Measurements from ENCODE around the gene PPP3CB. TPM values are rescaled to one million over a fixed set of nuclear protein-coding genes. Genes with fewer than 3 reads are reported as not detected.

The PPP3CB gene
- total RNA-seq = 49.9 to 50.7 TPM (median 49.9 TPM) in 3 replicates

DNA sequence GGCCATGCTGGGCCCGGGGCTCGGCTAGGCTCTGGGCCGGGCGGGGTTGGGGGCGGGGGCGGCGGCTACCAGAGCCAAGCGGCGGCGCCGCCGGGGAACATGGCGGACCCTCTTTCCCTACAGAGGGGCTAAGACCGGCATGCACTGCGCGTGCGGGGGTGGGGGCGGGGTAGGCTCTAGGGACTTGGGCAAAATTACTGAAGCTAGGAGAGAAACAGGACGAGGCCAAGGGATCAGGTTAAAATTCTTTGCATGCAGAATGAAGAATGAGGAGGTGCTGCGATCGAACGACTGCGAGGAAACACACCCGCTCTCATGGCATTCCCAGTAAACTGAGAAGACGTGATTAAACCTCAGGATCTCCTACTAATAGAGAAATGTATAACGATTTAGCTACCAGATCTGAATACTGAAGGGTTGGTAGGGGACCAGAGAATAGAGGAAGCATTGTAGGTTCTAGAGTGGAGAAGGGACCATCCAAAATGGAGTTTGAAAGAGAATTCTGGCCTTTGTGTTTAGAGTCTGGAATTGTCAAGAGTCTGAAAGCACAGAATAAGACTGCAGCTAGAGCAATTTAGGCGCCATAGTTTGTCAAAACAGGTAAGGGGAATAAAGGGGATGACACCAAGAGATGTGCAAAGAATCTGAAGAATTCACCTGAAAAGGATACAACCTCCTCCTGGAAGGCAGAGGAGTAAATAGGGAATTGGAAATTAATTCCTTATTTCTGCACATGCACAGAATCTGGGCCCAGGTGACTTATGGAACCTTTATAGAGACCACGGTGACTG is at the start of gene PPP3CB:
Gene PPP3CB (minus strand): TSS at position 141 of the 791 bp plus-strand sequence. CDS start 135 bp downstream, at position 6.
- Mint-ChIP-seq H3K4me3 (peak within 1 kb of the TSS; percentile 97), H3K27ac (peak within 1 kb of the TSS; percentile 98), H3K27me3 (ENCODE audit: low read depth) (no peaks in the 10 kb centered on the region)

DNA sequence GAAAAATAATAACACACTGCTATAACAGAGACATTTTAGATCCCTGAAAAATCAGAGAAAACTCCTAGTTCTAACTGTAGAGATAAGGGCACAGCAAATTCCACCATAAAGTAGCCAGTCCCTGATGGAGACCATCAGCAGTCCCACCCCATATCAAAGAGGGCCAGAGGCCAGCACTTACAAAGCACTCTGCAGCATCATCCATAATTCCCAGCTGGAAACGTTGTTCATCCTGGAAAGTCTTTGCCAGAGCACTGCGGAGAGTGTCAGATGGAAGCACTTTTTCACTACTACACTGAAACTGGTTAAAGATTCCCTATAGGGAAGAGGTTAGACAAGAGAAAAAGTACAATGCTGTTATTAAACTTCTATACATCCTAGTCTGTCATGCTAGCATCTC is 49.5 kb upstream of the PPP3CB start:
- Mint-ChIP-seq H3K4me3 (no peak overlapping the region), H3K27ac (no peak overlapping the region), H3K4me1 (no peaks in the 10 kb centered on the region), H3K27me3 (ENCODE audit: low read depth) (no peaks in the 10 kb centered on the region), H3K9me3 (no peaks in the 10 kb centered on the region), H3K36me3 (peaks cover 14% of the 10 kb centered on the region)
- no peak for DNase-seq (ENCODE audit: low spot score in 2 of 2, unreplicated experiment in 2 of 2)
- TF ChIP-seq, protein P1, sequence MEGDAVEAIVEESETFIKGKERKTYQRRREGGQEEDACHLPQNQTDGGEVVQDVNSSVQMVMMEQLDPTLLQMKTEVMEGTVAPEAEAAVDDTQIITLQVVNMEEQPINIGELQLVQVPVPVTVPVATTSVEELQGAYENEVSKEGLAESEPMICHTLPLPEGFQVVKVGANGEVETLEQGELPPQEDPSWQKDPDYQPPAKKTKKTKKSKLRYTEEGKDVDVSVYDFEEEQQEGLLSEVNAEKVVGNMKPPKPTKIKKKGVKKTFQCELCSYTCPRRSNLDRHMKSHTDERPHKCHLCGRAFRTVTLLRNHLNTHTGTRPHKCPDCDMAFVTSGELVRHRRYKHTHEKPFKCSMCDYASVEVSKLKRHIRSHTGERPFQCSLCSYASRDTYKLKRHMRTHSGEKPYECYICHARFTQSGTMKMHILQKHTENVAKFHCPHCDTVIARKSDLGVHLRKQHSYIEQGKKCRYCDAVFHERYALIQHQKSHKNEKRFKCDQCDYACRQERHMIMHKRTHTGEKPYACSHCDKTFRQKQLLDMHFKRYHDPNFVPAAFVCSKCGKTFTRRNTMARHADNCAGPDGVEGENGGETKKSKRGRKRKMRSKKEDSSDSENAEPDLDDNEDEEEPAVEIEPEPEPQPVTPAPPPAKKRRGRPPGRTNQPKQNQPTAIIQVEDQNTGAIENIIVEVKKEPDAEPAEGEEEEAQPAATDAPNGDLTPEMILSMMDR (IDR thresholded peaks at IDR 0.05; ENCODE audit: unreplicated experiment) = no peak

More for the DNA sequence above, at the start of gene PPP3CB:
- TF ChIP-seq, protein P1 (IDR thresholded peaks at IDR 0.05; ENCODE audit: unreplicated experiment) = no peak
- DNase-seq (ENCODE audit: low spot score in 2 of 2, unreplicated experiment in 2 of 2) = peak; percentile 78 to 79
- Mint-ChIP-seq H3K4me1 (peaks cover 37% of the 10 kb centered on the region), H3K36me3 (peaks cover 4% of the 10 kb centered on the region), H3K9me3 (no peaks in the 10 kb centered on the region)

DNA sequence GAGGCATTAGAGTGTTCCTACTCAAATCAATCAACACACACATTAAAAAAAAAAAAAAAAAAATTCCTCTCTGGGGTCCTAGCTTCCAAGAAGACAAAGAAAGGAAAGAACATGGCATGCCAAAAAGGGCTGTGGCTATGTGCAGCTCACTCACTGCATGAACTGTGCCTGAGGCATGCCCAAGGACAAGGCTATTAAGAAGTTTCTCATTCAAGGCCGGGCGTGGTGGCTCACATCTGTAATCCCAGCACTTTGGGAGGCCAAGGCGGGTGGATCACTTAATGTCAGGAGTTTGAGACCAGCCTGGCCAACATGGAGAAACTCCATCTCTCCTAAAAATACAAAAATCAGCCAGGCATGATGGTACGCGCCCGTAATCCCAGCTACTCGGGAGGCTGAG is 41.9 kb upstream of the PPP3CB start:
- Mint-ChIP-seq H3K27me3 (ENCODE audit: low read depth) (no peaks in the 10 kb centered on the region), H3K9me3 (no peaks in the 10 kb centered on the region), H3K4me3 (no peak overlapping the region), H3K4me1 (peaks cover 5% of the 10 kb centered on the region), H3K27ac (no peak overlapping the region), H3K36me3 (peaks cover 12% of the 10 kb centered on the region)
- TF ChIP-seq, protein P1 (IDR thresholded peaks at IDR 0.05; ENCODE audit: unreplicated experiment) = no peak
- no peak for DNase-seq (ENCODE audit: low spot score in 2 of 2, unreplicated experiment in 2 of 2)

DNA sequence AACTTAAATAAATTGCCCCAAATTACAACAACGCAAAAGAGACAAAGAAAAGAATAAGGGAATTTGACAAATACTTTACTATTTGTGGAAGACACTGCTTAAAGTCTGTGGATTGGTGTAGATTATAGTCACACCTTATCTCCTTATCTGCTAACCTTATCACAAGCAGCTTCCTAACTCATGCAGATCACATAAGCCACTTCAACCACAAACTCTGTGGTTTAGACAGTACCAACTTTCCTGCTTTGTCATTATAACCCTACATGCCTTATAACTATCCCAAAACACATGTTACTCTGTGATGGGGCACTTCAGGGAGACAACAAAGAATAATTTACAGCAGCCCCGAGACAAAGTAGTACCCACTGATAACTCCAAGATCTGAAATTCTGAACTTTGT is 41.5 kb upstream of the PPP3CB start:
- Mint-ChIP-seq H3K36me3 (peaks cover 12% of the 10 kb centered on the region), H3K27me3 (ENCODE audit: low read depth) (no peaks in the 10 kb centered on the region), H3K4me3 (no peak overlapping the region), H3K9me3 (no peaks in the 10 kb centered on the region), H3K4me1 (peaks cover 5% of the 10 kb centered on the region), H3K27ac (no peak overlapping the region)
- TF ChIP-seq, protein P1 (IDR thresholded peaks at IDR 0.05; ENCODE audit: unreplicated experiment) = no peak
- no peak for DNase-seq (ENCODE audit: low spot score in 2 of 2, unreplicated experiment in 2 of 2)

DNA sequence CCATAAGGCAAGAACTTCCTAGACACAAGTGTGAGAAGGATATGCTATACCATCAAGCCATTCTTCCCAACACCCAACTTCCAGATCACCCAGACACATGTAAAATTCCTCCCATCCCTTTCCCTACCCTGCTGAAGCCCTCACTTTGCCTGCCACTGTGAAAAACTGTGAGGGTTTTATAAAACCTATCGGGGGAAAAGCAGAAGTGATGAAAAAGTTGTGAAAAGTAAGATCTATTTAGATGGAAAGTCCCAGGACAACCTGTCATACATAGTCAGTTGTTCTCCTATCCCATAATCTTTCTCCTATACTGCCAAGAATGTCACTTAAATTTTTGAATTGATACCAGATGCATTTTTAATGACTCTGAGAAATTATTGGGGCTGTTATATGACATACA is 39.0 kb upstream of the PPP3CB start:
- H3K36me3 Mint-ChIP-seq = peaks cover 6% of the 10 kb centered on the region
- H3K27ac Mint-ChIP-seq = no peak overlapping the region
- H3K27me3 Mint-ChIP-seq (ENCODE audit: low read depth) = no peaks in the 10 kb centered on the region
- no peaks in the 10 kb centered on the region for H3K9me3 Mint-ChIP-seq
- no peak overlapping the region for H3K4me3 Mint-ChIP-seq
- no peak for DNase-seq (ENCODE audit: low spot score in 2 of 2, unreplicated experiment in 2 of 2)
- peaks cover 5% of the 10 kb centered on the region for H3K4me1 Mint-ChIP-seq
- TF ChIP-seq, protein P1 (IDR thresholded peaks at IDR 0.05; ENCODE audit: unreplicated experiment) = no peak

All from mesothelial cell of epicardium (in vitro differentiated cells).